HG03469 (cell line): ENCODE data around the gene ARFGEF3.
"Not testable (repeated sequence)": the region's sequence is repeated elsewhere in the genome, so short reads cannot be mapped to it uniquely, and the experiment has no call there.

Source experiments
- ATAC-seq: cut with Tn5 transposase; IDR thresholded peaks from one replicate; pipeline ENCODE4 v1.9.1; 2021; ENCODE audit warnings: mild to moderate bottlenecking, moderate library complexity, moderate number of reproducible peaks; ENCODE audit not compliant: unreplicated experiment

Gene ARFGEF3

DNA sequence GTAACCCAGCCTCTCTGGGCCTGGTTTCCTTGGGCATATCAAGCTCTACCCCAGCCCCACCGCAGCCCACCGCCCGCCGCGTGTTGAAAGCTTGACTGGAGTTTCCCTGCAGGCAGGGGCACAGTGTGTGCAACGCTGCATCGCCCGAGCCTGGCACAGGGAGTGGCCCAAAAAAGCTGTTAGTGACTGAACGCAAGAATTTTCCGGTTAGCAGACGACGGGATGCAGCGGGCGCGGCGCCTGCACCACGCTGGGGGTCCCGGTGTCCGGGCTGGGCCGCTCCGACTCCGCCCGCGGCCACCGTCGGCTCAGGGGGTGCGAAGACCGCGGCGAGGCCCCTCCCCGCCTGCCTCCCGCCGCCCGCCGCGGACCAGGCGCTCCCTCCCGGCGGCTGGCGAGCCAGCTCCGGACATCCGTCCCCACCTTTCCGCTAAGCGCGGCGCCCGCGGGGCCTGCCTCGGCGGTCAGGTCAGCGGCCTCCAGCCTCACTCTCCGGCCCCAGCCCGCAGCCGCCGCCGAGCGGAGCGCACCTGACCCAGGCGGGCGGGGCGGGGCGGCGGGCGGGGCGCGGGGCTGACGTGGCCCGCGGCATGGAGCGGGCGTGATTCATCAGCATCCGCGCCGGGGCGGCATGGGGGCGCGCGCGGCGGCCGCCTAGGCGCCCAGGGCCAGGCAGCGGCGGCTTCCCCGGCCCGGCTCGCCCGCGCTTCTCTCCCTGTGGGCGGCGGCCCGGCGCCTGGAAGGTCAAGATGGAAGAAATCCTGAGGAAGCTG is at the start of gene ARFGEF3:
Gene ARFGEF3 (plus strand): TSS at position 602 of the 773 bp plus-strand sequence. CDS start 148 bp downstream, at position 750.
- ATAC-seq: no peak

- no peak for ATAC-seq
Measured at GRCh38 chr6:138113588-138114210, 48.0 kb upstream of the ARFGEF3 start.

GRCh38 chr6:138115201-138115600 is 46.5 kb upstream of the ARFGEF3 start:
- ATAC-seq: no peak

- peak; percentile 53 for ATAC-seq
Measured at GRCh38 chr6:138115877-138116660, 45.7 kb upstream of the ARFGEF3 start.

- no peak for ATAC-seq
Measured at GRCh38 chr6:138116661-138116999, 45.1 kb upstream of the ARFGEF3 start.

DNA sequence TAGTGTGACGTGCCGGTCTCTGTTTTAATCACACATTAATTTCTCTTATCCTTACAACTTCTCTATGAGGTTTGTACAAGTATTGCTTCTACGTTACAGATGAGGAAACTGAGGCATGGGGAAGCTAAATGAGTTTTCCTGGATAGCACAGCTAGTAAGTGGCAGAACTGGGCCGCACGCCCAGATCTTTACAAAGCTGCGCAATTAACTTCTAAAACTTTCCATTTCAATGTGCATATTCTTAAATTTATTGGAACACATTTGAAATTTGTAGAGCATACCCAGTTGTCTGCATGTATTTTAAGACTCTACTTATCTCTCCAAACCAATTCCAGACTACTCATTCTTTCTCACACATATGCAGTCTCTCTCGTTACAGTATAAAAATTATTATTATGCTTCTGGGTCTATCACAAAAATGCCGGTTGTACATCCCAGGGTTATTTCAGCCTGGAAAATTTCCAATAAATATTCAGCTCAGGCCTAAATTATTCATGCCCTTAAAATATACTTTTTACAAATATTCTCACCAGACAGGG is 44.3 kb upstream of the ARFGEF3 start:
- no peak for ATAC-seq

DNA sequence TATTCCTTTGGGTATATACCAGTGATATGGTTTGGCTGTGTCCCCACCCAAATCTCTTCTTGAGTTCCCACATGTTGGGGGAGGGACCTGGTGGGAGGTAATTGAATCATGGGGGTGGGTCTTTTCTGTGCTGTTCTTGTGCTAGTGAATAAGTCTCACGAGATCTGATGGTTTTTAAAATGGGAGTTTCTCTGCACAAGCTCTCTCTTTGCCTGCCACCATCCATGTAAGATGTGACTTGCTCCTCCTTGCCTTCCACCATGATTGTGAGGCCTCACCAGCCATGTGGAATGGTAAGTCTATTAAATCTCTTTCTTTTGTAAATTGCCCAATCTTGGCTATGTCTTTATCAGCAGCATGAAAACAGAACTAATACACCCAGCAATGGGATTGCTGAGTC is 42.5 kb upstream of the ARFGEF3 start:
- ATAC-seq: not testable (repeated sequence)

DNA sequence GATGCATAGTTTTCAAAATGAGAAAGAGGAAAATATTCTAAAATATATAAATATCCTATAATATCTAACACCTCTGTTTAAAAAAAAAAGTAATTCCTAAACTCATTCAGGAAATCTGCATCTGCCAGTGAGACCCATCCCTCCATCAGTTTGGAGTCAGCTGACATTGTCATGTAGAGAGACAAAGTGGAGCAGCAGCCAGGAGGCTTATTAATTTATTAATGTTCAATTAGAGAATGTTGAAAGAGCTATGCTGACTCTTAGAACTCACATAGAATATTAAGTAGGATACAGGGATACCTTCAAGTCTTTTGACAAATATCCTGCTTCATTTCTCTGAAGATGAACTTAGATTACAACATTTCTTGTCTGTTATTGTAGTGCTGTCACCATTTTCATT is 41.8 kb upstream of the ARFGEF3 start:
- no peak for ATAC-seq

DNA sequence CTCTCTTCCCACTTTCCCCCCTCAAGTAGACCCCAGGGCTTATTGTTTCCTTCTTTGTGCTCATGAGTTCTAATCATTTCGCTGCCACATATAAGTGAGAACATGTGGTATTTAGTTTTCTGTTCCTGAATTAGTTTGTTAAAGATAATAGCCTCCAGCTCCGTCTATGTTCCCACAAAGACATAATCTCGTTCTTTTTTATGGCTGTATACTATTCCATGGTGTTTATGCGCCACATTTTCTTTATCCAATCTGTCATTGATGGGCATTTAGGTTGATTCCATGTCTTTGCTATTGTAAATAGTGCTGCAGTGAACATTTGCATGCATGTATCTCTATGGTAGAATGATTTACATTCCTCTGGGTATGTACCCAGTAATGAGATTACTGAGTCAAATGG is 37.6 kb upstream of the ARFGEF3 start:
- no peak for ATAC-seq

DNA sequence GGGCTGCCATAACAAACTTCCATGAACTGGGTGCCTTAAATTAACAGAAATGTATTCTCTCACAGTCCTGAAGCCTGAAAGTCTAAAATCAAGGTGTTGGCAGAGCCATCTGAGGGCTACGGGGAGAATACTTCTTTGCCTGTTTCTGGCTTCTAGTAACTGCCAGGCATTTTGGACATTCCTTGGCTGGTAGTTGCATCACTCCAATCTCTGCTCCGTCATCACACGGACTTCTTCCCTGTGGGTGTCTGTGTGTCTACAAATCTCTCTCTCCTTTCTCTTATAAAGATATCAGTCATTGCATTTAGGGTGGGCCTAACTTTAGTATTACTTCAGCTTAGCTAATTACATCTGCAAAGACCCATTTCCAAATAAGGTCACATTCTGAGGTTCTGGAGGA is 33.6 kb upstream of the ARFGEF3 start:
- ATAC-seq: no peak

GRCh38 chr6:138129190-138129589 is 32.5 kb upstream of the ARFGEF3 start:
- ATAC-seq: no peak

DNA sequence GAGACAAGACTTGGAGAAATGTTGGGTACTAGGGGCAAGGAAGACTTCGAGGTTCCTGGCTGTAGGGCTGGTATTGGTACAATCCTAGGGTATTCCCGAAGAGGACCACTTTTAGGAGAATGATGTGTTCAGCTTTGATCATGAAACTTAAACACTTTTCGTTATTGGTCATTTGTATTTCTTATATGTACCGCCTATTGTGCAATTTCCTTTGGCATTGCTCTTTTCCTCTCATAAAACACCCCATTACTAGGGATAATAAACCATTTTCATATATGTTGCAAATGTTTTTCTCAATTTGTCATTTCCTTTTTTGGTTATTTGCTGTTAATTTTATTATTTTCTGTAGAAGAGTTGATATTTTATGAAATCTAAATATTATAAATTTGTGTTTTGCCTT is 18.9 kb upstream of the ARFGEF3 start:
- no peak for ATAC-seq

DNA sequence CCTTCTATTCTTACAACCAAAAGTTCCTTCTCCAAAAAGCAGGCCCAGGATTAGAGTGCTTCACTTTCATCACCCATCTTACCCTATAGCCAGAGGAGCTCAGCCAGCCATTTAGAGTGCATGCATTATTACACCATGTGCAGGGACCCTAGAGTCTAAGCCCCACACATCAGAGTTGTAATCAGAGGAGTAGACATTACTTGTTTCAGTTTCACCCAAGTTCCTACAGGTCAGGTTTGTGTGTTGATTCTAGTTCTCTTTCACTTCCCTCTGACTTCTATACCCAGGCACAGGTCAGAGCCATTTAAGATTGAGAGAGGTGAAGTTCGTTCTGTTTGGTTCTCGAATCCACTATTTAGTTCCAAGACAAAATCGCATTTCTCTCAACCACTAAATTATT is 16.3 kb upstream of the ARFGEF3 start:
- peak; percentile 82 for ATAC-seq

- ATAC-seq: no peak
Measured at GRCh38 chr6:138146544-138146943, 15.2 kb upstream of the ARFGEF3 start.

- no peak for ATAC-seq
Measured at GRCh38 chr6:138155443-138155842, 6.3 kb upstream of the ARFGEF3 start.

GRCh38 chr6:138157986-138158638 is 3.6 kb upstream of the ARFGEF3 start:
- ATAC-seq: no peak

DNA sequence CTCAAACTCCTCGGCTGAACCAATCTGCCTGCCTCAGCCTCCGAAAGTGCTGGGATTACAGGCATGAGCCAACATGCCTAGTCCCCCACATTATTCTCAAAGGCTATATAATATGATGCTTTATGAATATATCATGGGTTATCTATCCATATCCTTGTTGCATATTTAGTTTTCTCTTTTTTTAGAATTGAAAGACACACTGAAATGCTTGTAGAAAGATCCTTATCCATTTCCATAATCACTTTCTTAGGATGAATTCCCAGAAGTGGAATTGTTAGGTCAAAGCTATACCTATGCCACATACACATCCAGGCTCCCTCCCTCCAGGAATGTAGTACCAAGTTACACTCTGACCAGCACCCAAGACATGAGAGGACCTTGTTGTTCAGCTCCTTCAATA is 2.5 kb upstream of the ARFGEF3 start:
- ATAC-seq: no peak

DNA sequence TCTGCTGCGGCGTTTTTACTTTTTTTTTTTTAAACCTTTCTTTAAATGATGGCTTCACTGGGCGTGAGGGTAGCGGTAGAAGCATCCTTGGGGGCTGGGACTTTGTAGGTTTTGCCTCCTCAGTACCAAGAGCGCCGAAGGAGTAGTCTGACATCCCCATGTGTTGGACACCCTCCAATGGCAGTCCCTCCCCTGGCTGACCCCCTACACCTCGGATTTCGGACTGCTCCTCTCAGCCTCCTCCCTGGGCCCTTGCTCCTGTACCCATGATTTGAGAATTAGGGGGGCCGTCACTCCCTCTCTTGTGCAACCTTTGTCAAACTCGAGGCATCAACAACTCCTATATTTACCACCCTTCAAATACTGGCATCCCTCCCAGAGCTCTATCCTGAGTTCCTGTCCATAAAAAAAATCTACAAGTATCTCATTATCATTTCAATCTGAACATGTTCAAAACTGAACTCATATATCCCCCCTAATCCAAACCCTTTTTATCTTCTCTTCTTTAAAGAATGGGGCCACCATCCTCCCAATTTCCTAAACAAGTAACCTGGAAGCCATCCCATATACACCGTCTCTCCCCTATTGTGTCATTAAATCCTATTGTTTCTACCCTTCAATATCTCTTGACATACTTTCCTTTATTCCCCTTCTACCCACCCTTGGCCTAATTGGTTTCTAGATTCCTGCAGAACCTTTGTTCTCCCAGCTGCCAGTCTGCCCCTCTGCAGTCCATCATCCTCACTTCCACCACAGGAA is 1.2 kb upstream of the ARFGEF3 start:
- ATAC-seq: no peak

- ATAC-seq: no peak
Measured at GRCh38 chr6:138161088-138161337, 726 bp upstream of the ARFGEF3 start.

GRCh38 chr6:138162111-138162954 is 594 bp downstream of the ARFGEF3 start:
- no peak for ATAC-seq
